Skin of body (tissue), 2 donors: Measurements from ENCODE around the gene TAS2R39. TPM values are rescaled to one million over a fixed set of nuclear protein-coding genes. Genes with fewer than 3 reads are reported as not detected.
A peak's percentile ranks its signal among the peaks of the same experiment; 100 is the strongest.
"Not testable (repeated sequence)": the region's sequence is repeated elsewhere in the genome, so short reads cannot be mapped to it uniquely, and the experiment has no call there.

Experiments used
- DNase-seq: peaks from one replicate; lab custom pipeline; 2025; lab: John Stamatoyannopoulos, UW
- total RNA-seq: library from RNA; depleted of rRNA; stranded (reverse); fragments of >200 nt; gene quantifications from one replicate; pipeline ENCODE4 v1.2.3, GENCODE V29; 2014

TAS2R39 gene
- total RNA-seq, result not detected

GRCh38 chr7:143183024-143183423 lies at the start of gene TAS2R39:
TSS of gene TAS2R39 (plus strand) at chr7:143183419. CDS start at chr7:143183419, 0 bp downstream.
- no peak for DNase-seq

DNA sequence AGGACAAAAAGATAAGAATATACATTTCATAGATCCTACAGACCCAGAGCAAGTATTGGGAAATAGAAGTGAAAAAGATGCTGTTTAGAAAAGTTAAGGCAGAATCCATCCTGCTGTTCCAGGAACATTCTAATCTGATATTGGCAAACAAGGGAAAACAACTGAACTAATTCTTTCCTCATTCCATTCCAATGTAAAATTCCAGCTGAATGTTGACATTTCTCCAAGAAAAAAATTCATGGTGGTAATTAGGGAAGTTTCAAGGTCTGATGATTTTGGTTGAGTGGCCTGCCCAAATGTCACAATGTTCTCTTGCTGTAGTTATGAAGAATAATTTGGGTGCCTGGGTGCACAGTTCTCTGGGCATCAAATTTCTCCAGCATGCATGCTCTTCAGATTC lies 36.1 kb upstream of the TAS2R39 start:
- no peak for DNase-seq

- no peak for DNase-seq
Observed at GRCh38 chr7:143148050-143148449, 35.2 kb upstream of the TAS2R39 start.

DNA sequence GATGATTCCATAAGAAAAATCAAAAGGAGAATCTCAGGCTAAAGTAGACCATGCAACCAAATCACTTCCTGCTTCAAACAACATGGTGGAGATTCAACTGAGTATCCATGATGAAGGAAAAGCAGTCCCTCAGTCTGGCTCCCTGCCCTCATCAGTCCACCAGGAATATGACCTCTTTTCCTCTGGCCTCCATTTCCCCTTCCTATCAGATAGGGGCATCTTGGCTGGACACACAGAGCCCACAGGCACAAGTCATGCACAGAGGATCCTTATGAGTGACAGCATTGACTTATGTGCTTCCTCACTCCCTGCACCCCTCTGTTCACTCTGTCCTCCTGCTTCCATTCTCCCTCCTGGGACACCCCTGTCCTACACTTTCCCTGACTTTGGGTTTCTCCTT lies 34.6 kb upstream of the TAS2R39 start:
- no peak for DNase-seq

GRCh38 chr7:143150696-143151095 lies 32.5 kb upstream of the TAS2R39 start:
- not testable (repeated sequence) for DNase-seq

DNA sequence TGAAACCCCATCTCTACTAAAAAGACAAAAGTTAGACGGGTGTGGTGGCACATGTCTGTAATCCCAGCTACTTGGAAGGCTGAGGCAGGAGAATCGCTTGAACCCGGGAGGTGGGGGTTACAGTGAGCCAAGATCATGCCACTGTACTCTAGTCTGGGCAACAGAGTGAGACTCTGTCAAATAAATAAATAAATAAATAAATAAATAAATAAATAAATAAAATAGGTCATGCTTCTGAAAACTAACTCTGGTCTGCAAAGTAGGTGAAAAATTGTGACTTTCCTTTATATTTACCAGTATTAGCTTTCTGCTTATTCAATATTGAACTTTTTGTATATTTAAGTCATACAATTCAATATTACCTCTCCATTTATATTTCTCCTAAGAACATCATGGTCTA lies 24.6 kb upstream of the TAS2R39 start:
- DNase-seq, result not testable (repeated sequence)

- no peak for DNase-seq
Observed at GRCh38 chr7:143171697-143172096, 11.5 kb upstream of the TAS2R39 start.

GRCh38 chr7:143172354-143172753 lies 10.9 kb upstream of the TAS2R39 start:
- no peak for DNase-seq

GRCh38 chr7:143176128-143176527 lies 7.1 kb upstream of the TAS2R39 start:
- no peak for DNase-seq

DNA sequence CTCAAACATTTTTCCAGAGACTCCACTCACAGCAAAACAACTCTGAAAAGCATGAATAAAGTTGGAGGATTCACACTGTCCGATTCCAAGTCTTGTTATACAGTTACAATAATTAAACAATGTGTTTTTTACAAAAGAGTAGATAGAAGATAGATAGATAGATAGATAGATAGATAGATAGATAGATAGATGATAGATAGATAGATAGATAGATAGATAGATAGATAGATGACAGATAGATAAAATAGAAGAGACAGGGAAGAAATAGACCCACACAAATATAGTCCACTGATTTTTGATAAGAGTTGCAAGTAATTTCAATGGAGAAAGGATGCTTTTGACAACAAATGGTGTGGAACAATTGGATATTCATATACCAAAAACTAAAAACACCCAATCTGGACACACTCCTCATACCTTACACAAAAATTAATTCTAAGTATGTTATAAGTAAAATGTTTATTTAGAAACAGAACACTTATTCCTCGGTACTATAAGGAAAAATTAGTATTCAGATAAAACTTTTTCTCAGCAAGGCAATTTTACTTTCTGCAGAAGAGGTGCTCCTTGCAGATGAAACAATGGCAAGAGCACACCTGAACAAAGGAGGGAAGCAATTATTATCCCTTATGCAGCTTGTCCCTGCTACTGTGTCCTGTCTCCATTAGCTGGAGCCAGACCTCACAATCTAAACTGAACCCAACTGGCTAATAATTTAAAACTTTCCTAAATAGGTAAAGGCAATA lies 5.7 kb upstream of the TAS2R39 start:
- no peak for DNase-seq

DNA sequence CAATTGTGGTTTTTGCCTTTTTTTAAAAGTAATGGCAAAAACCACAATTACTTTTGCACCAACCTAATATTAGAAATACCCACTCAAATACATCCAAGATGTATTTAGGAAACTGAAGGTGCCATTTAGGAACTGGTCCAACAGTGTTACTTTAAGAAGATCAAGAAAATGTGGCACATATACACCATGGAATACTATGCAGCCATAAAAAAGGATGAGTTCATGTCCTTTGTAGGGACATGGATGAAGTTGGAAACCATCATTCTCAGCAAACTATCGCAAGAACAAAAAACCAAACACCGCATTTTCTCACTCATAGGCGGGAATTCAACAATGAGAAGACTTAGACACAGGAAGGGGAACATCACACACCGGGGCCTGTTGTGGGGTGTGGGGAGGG lies 2.4 kb upstream of the TAS2R39 start:
- DNase-seq, result not testable (repeated sequence)

- no peak for DNase-seq
Observed at GRCh38 chr7:143181349-143181748, 1.9 kb upstream of the TAS2R39 start.

DNA sequence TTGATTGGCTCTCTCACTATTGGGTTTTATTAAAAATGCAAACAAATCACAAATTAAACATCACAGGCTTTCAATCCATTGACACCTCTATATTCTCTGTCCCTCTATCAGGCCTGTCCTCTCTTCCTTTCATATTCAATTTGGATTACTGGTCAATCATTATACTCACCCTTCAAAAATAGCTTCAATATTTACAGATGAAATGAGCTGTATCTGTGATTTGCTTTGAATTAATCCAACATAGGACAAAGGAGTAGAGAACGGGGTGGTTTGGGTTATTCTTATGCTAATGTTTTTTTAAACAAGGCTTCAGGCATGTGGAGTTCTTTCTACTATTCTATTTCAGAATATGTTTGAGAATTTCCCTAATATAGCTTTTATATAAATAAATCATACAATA lies 2.3 kb downstream of the TAS2R39 start:
- no peak for DNase-seq

DNA sequence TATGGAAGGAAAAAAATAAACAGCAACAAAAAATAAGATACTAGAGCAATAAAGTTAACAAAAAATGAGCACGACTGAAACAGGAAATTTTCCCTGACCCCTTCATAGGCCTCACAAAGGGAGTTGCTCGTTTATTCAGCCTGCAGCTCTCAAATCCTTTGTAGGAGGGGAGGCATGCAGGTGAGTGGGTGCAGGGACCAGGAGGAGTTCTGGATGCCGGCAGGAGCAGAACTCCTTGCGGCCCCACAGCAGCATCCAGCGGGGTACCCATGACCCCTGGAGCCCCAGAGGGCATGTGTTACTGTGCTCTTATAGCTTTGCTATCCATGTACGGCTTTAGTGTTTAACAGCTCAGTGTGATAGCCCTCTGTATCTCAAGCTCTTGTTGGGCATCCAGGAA lies 5.8 kb downstream of the TAS2R39 start:
- DNase-seq, result no peak

- DNase-seq, result no peak
Observed at GRCh38 chr7:143193880-143194279, 10.7 kb downstream of the TAS2R39 start.

DNA sequence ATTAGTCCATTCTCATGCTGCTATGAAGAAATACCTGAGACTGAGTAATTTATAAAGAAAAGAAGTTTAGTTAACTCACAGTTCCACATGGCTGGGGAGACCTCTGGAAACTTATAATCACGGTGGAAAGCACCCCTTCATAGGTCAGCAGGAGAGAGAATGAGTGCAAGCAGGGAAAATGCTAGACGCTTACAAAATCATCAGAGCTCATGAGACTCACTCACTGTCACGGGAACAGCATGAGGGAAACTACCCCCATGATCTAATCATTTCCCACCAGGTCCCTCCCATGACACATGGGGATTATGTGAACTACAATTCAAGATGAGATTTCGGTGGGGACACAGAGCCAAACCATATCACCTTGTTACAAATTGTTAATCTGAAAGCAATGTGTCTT lies 15.8 kb downstream of the TAS2R39 start:
- no peak for DNase-seq

GRCh38 chr7:143202161-143202560 lies 18.9 kb downstream of the TAS2R39 start:
- DNase-seq, result no peak

- DNase-seq, result no peak
Observed at GRCh38 chr7:143203386-143203785, 20.2 kb downstream of the TAS2R39 start.

DNA sequence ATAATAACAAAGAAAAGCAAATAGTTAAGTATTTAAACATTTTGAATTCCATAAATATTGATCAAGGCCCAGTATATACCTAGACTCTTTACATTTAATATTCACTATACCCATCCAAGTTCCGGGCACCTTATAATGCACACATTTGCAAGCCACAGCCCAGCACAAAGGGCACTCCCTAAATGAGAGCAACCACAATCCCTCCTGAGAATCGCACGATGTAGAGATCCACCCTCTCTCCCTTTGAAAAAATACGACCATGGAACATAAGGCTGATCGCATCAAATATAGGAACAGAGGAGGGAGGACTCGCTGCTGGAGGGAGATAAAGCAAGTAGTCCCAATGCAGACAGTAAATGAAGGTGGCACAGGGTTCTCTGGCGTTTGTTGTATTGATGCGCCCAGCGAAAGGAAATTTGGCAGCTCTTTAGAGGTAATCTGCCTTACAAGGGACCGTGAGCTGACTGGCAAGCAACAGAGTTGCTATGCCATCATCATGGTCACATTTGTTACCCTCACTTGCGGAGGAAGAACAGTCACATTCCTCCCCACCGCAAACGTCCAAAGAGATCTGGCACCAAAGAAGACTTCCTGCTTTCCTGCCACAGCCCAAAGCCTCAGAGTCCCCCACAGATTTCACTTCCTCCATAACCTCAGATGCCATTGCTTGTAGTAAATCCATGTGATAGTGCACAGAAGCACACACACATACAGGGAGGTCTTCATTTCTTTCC lies 22.5 kb downstream of the TAS2R39 start:
- no peak for DNase-seq

GRCh38 chr7:143210541-143210940 lies 27.3 kb downstream of the TAS2R39 start:
- no peak for DNase-seq

- not testable (repeated sequence) for DNase-seq
Observed at GRCh38 chr7:143213478-143213877, 30.3 kb downstream of the TAS2R39 start.

GRCh38 chr7:143214789-143215679 lies 31.8 kb downstream of the TAS2R39 start:
- DNase-seq, result peak; percentile 85
